IPS-NIHi7 (cell line): Measurements from ENCODE around the gene ANKS1B.
"Not testable (repeated sequence)": the region's sequence is repeated elsewhere in the genome, so short reads cannot be mapped to it uniquely, and the experiment has no call there.

ENCODE experiments used
- DNase-seq: peaks from one replicate; pipeline ENCODE4 v3.0.0; 2012; ENCODE audit warnings: mixed read lengths; ENCODE audit errors: extremely low spot score

ANKS1B gene

DNA sequence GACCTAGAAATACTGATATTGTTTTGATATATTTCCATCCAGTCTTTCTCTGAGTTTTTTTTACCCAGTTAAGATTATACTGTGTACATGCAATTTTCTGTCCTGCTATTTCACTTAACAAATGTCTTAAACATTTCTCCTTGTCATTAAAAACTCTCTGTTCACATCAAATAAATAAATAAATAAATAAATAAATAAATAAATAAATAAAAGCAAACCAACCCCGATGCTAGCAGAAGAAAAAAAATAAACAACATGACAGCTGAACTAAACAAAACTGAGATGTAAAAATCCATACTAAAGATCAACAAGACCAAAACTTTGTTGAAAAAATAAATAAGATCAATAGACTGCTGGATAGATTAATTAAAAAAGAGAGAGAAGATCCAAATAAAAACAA, 407.6 kb downstream of the ANKS1B start:
- DNase-seq, result not testable (repeated sequence)

DNA sequence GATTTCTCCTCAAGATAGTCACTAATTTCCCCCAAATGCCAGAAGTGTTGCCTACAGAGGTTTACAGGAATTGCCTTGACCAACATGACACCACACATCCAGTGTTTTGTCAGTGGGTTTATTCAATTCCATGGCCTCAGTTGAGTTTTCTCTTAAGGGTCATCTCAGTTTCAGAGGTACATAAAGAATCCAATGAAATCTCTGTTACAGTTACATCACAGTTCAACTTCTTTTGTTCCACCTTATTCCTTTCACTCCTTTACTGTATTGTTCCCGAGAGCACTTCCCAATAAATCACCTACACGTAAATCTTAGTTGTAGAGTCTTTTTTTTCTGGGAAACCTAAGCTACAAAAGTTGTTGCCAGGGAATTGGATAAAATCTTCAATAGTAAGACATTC, 410.8 kb downstream of the ANKS1B start:
- DNase-seq, result no peak

DNA sequence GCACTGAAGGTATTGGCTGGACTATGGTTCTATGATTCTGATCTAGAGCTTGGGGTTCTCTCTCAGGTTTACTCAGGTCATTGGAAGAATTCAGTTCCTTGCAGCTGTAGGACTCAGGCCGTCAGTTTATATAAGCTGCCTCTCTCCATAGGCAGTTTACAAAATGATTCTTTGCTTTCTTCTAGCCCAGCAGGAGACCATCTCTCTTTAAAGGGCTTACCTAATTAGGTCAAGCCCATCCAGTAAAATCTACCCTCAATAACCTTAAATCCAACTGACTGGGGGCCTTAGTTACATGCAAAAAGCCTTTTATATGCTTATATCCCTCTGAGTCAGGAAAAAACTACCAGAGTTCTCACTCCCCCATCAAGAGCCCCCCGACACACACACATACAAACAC, 417.7 kb downstream of the ANKS1B start:
- DNase-seq, result no peak

DNA sequence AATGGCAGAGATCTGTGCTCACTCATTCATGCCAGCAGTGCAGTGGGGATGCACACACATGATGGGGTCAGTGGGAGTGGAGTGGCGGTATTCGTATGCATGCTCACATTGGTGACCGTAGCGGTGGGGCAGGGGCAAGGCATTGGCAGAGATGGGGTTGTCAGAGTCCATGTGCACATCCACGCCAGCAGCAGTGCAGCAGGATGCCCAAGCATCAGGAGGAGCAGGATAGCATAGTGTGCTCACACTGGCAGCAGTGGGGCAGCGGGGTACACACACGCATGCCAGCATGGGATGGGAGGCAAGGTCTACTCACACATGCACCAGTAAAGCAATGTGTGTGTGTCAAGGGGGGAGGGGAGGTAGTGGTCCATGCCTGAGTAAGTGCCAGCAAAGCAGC, 426.6 kb downstream of the ANKS1B start:
- no peak for DNase-seq

DNA sequence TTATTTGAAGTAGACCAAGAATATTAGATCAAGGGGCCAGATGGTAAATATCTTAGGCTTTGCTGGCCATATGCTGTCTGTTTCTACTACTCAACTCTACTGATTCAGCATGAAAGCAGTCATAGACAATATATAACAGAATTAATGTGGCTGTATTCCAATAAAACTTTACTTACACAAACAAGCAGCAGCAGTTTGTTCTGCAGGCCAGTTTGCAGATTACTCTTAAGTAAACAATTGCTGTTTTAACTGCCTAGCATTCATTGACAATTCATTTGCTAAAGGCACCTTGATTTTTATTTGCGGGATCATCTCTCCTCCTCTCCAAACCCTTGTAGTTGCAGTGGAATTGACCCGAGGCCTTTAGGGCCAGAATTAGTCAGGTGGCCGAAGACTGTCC, 431.3 kb downstream of the ANKS1B start:
- no peak for DNase-seq

DNA sequence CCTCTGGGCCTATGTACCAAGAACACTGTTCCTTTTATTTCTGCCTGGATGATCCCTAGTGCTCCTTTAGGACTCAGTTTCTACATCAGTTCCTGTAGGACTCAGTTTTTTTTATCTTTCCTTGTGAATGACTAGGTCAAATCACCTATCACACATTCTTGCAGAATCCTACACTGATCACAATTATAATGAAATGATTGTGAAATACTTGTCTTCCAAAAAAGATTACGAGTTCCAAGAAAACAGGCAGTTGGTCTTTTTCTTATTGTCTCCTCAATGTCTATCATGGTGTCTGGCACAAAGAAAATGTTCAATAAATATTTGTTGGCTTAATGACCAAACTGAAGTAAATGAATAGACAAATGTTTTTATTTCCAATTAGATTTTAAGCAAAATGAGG, 432.7 kb downstream of the ANKS1B start:
- no peak for DNase-seq

DNA sequence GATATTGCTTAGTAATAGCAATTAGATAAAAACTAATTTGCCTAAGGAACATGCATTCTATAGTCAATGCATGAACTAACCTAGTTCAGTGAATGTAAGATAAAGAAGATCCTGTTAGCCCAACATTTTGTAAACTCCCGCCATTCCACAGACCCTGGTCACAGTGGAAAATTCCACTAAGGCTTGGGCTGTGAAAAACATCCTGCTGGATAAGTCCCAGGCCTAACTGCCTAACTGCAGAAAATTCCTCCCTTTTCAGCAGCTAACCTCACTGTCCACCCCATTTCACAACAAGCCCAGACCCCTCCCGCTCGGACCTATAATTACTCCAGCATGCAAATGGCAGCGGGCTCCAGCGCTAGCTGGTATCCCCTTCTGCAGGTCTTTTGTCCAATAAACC, 435.1 kb downstream of the ANKS1B start:
- DNase-seq, result no peak

DNA sequence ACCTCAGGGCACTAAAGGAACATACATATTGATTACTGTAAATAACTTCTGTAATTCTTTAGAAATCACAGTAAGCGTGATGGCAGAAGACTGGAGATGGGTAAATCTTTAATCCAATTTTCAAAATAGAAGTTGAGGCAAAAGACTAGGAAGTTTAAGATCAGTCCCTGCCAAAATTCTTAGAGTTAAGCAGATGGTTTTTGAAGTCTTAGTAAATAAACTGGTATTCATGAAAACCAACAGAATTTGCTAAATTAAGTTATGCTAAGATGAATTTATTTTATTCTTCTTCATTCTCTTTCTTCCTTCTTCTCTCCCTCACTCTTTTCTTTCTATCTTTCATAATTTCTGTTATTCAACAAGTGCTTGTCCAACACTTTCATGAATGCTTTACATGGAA, 435.5 kb downstream of the ANKS1B start:
- no peak for DNase-seq

DNA sequence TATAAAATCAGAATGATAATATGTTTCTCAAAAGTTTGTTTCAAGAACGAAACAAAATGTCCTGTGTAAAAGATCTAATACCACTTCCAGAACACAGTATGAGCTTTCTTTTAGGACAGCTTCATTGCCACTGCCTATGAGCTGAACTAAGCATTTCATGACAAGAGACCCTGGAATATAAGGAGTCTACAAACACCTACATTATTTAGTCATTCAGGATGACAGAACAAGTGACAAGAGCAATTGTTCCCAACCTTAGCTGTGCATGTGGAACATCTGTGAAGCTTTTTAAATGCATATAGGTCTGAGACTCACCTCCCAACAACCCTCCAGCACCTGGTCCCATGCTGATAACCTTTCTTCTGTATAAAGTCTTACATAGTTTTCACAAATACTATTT, 440.3 kb downstream of the ANKS1B start:
- DNase-seq, result no peak

DNA sequence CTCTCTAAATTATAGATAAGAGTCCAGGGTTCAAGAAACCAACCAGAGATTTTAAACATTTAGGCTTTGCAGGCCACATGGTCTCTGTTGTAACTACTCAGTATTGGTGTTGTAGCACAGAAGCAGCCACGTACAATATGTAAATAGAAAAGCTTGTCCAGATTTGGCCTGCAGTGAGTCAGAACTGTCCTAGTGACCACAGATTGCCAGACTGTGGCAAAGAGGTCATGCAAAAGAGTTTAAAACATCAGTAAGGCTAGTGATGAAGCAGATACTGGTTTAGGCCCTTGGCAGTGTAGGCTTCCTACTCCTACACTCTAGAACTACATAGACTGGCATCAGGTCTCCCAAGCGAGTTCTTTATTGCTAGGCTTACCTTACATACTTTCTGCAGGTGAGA, 454.8 kb downstream of the ANKS1B start:
- DNase-seq, result no peak

DNA sequence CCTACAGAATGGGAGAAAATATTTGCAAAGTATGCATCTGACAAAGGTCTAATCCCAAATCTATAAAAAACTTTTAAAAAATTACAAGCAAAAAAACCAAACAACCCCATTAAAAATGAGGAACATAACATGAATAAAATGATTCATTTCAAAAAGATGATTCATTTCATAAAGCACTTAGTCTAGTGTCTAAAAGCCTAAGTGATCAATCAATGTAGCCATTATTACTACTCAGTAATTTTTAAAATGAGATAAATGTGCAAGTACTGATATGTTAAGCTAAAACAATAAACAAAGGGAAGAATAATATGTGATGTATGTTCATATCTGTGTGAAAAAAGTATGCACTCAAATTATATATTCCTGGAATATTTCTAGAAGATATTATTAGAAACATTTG, 456.3 kb downstream of the ANKS1B start:
- no peak for DNase-seq

DNA sequence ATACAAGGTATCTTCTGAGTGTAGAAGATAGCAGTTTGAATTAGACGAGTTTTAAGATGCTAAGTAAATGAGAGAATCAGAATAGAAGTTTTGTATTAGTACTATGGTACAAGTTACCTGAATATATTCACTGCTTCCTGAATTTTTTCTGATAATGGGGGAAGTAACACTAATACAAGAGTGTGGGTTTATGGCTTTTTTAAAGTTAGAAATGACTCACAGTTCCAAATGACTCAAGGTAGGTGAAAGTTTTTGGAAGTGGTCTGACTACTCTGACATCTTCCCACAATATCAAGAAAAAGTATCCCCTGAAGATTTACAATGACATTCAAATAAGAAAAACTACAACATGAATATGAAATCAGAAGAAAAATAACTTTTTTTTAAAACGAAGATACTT, 460.9 kb downstream of the ANKS1B start:
- no peak for DNase-seq

DNA sequence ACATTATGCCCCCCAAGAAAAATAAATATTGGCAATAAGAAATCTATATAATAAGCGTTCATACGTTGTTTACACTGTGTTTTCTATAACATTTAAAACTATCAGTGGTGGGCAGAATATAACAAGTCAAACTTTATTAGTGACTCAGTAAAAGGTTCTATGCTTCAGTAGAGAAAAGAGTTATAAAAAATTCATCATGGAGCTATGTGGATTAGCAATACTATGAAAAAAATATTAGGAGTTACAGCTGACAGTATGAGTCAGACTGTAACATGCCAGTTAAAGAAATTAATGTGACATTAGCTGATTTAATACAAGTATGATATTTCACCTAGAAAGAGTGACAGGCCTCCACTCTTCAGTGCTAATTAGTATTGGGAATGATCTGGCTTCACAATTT, 462.3 kb downstream of the ANKS1B start:
- no peak for DNase-seq

DNA sequence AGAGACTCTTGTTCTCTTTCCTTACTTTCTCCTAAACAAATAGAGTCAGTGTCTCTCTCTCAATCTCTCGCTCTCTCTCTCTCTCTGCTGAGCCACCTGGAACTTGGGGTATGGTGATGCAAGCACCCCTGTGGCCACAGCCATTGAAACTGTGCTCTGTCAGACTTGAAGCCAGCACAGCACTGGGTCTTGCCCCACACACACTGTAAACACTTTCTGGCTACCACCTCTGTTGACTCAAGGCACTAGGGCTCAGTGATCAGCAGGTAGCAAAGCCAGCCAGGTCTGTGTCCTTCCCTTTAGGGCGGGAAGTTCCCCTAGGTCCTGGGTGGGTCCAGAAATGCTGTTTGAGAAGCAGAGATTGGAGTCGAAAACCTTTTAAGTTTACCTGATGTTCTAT, 463.1 kb downstream of the ANKS1B start:
- no peak for DNase-seq

DNA sequence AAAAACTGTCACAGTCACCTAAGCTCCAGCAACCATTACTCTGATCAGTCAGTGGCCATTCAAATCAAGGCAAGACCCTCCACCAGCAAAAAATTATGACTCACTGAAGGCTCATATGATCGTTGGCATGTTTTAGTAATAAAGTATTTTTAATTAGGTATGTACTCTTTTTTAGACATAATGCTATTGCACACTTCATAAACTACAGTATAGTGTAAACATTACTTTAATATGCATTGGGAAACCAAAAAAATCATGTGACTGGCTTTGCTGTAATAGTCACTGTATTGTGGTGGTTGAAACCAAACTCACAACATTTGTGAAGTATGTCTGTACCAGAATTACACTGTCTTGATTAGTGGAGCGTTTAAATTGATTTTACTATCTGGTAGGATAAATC, 471.7 kb downstream of the ANKS1B start:
- DNase-seq, result no peak

DNA sequence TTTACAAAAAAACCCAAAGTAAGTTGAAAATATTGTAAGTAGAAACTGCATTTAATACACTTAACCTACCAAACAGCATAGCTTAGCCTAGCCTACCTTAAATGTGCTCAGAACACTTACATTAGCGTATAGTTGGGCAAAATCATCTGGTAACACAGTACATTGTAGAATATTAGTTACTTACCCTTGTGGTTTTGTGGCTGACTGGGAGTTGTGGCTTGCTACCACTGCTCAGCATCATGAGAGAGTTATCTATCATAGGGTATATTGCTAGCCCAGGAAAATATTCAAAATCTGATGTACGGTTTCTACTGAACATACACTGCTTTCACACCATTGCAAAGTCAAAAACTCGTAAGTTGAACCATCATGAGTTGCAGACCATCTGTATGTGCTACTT, 478.9 kb downstream of the ANKS1B start:
- DNase-seq, result no peak

DNA sequence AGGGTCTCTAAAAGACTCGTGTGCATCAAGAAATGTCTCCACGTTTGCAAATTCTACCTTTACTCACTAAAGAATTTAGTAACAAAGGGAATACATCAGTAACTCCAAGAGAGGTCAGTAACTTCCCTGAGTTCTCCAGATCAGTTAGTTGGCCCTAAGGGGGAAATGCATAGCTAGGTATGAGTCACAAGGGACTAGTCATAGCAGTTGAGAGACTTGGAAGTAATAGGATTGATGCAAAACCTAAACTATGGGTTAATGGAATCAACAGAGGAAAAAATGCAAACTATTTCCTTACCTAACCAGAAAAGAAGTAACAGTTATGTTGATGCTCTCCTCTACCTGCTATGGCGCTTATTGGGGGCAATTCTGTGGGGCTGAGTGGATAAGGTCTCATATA, 486.0 kb downstream of the ANKS1B start:
- DNase-seq, result peak; percentile 25

DNA sequence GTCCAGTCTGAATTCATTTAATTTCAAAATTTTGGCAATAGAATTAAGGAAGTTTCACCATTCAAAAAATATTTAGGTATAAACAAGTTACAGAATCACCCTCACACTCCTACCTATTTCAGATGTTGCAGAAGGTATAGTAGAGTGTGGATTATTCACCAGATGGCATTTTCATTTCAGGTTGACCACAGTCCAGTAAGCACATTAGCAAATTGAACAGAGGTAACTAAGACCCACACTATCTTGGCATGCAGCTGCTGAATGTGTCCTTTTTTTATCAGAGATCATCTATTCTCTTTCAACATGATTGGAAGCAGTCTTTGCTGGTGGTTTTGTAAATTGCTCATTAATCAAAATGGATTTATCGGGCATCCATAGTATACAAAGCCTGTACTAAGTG, 488.9 kb downstream of the ANKS1B start:
- no peak for DNase-seq

DNA sequence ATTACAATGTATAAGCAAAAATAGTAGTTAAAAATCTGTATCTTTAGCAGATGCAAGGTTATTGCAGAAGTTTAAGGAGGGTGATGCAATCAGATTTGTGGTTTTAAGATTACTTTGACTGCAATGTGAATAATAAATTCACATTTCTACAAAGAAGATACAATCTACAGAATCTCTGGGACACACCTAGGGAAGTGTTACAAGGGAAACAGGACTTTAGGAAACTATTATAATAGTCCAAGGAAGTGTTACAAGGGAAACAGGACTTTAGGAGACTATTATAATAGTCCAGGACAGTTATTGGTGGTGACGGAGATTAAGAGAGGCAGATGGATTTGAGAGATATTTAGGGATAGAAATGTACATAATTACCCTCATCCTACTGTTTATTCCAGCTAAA, 491.5 kb downstream of the ANKS1B start:
- DNase-seq, result no peak

DNA sequence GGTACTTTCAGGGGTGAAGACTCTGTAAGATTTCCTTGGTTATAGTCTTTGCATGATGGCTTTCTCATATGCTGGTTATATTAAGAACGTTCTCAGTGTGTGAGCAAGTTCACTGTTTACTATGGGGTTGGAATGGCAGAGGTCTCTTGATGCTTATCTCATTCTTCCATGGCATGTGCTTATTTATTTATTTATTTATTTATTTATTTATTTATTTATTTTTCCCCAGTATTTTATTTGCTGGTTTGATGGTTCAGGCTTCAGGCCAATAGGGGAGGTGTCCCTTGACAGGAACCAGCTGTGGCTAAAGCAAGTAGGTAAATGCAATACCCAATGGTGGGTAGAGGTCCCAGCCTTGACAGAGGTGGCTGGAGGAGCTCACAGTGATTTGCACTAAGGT, 498.5 kb downstream of the ANKS1B start:
- DNase-seq, result no peak

DNA sequence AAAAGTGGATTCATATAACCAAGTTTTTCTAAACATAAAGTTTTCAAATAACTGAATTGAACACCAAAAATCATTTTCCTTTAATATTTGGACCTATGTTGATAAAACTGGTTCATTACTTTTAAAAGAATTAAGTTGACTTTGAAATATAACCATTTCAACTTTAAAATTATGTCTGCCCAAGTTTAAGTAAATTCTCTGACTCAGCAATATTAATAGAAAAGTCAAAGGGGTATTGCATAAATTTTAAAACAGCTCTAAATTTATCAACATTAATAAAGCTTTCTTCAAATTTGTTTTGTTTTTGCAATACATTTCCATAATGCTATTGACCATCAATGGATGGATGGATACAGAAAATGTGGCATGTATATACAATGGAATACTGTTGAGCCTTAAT, 505.6 kb downstream of the ANKS1B start:
- DNase-seq, result no peak

DNA sequence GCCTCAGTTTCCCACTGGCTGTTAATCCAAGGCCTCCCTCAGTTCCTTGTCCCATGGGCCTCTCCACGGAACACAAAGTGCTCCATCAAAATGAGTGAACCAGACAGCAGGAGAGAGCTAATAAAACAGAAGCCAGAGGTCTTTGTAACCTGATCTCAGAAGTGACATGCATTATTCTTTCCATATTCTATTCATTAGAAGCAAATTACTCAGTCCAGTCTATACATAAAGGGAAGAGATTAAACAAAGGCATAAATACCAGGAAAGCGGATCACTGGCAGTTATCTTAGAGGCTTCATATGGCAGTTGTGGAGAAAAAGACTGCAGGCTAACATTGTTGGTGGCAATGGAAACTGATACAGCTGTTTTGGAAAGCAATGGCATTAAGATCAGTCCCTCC, 507.8 kb downstream of the ANKS1B start:
- DNase-seq, result no peak

DNA sequence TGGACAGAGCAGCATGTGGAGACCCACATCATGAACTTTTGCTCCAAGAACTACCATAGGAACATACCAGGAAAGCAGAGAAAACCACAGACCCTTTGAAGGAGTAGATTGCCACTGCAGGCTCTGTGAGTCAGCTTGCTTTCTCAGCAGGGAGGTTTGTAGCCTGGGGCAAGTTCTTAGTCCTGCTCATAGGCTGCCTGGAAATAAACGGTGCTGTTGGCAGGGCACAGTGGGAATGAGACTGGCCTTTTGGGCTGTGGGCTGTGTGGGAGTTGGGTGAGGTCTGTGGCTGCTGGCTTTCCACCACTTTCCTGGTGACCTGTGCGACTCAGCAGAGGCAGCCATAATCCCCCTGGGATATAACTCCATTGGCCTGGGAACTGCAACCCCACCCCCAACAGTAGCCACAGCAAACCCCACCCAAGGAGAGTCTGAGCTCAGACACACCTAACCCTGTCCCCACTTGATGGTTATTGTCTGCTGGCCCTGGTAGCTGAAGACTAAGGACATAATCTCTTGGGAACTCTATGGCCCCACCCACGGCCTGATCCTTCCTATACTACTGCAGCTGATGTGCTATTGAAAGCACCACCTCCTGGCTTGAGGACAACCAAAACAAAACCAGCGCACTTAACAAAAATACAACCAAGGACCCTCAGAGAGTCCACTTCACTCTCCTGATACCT, 529.2 kb downstream of the ANKS1B start:
- DNase-seq, result peak; percentile 17

DNA sequence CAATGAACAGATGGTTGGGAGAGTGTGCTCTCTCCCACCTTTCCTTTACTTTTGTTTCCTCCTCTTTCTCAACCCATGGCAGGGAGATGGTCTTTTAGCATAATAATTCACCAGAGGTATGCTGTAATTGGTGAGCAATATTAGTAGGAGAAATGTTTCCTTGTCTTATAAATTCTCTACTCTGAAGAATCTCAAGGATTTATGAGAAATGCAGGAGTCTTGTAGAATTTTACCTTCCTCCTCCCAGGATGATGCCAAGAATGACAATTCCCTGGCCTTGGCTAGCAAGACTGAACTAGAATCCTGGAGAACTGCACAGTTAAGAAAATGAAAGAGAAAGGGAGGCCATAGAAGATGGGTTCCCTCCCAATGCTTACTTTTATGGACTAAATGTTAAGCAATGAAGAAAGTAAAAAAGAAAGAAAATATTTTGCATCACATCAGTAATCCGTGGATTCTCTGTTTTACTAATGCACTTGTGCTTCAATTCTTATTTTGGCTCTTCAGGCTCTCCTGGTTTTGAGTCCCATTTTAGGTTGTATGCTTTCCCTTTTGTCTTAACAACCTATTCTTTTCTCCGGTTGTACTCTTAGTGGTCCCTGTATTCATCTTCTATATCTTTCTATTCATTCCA, 530.1 kb downstream of the ANKS1B start:
- DNase-seq, result no peak
